SH-SY5Y (cell line): Measurements from ENCODE around the gene SPAG9.

Experiments
- GATA2 ChIP-seq: IDR thresholded peaks from 2 replicates; pipeline ENCODE4 v1.6.1; 2011; ENCODE audit warnings: mild to moderate bottlenecking, low read depth, low read length
- GATA3 ChIP-seq: IDR thresholded peaks from 2 replicates; pipeline ENCODE4 v1.6.1; 2011; ENCODE audit warnings: low read depth, mild to moderate bottlenecking, low read length, moderate library complexity

- no peak for TF ChIP-seq GATA3
- no peak for TF ChIP-seq GATA2
Observed at GRCh38 chr17:51044976-51045375, 75.7 kb downstream of the SPAG9 start.
